HG02678 (cell line): ENCODE results near the gene ATP6V0E2.
"Not testable (repeated sequence)": the region's sequence is repeated elsewhere in the genome, so short reads cannot be mapped to it uniquely, and the experiment has no call there.

Experiments used
- ATAC-seq: cut with Tn5 transposase; IDR thresholded peaks from one replicate; pipeline ENCODE4 v1.9.1; 2021; ENCODE audit warnings: mild to moderate bottlenecking, moderate library complexity; ENCODE audit not compliant: unreplicated experiment

The ATP6V0E2 gene

DNA sequence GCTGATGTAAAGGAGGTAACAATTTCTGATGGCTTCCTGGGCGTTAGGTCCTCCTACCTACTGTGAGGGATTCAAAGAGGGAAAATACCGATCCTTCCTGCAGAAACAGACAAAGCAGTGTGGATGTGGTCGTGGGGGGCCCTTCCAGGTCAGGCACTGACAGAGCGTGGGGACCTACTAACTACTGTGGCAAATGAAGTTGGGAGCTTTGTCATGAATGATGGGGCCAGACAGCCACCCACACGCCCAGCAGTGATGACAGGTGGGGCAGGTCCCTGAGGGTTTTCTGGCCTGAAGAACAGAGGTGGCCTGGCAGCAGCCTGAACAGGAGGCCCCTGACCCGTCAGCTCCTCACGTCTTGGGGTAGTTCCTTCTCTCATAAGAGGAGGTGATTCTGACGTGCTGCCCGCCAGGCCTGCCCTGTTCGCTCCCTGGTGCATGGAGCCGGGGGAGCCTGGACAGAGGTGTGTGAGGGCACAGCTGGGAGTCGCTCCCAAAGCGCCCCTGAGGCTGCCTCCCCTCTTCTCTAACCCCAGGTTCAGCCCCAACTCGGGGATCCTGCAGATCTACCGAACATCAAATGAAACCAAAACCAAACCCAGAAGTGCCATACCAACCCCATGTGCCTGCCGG lies 4.2 kb downstream of the ATP6V0E2 start:
- ATAC-seq = no peak

DNA sequence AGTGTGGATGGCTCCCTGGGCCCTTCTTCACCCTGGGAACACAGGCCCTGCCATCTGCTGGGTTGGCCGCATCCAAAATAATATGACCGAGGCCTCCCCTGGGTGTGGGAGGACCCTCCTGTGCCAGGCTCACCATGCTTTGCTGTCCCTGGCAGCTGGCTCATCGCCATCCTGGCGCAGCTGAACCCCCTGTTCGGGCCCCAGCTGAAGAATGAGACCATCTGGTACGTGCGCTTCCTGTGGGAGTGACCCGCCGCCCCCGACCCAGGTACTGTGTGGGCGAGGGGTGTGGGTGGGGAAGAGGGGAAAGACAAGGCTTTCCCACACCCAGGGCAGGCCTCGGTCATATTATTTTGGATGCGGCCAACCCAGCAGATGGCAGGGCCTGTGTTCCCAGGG lies 4.8 kb downstream of the ATP6V0E2 start:
- no peak for ATAC-seq

GRCh38 chr7:149879271-149879743 lies 5.5 kb downstream of the ATP6V0E2 start:
- no peak for ATAC-seq

- ATAC-seq = no peak
Measured at GRCh38 chr7:149879766-149880637, 6.2 kb downstream of the ATP6V0E2 start.

- no peak for ATAC-seq
Measured at GRCh38 chr7:149880638-149881311, 7.0 kb downstream of the ATP6V0E2 start.

- no peak for ATAC-seq
Measured at GRCh38 chr7:149881328-149882247, 7.8 kb downstream of the ATP6V0E2 start.

DNA sequence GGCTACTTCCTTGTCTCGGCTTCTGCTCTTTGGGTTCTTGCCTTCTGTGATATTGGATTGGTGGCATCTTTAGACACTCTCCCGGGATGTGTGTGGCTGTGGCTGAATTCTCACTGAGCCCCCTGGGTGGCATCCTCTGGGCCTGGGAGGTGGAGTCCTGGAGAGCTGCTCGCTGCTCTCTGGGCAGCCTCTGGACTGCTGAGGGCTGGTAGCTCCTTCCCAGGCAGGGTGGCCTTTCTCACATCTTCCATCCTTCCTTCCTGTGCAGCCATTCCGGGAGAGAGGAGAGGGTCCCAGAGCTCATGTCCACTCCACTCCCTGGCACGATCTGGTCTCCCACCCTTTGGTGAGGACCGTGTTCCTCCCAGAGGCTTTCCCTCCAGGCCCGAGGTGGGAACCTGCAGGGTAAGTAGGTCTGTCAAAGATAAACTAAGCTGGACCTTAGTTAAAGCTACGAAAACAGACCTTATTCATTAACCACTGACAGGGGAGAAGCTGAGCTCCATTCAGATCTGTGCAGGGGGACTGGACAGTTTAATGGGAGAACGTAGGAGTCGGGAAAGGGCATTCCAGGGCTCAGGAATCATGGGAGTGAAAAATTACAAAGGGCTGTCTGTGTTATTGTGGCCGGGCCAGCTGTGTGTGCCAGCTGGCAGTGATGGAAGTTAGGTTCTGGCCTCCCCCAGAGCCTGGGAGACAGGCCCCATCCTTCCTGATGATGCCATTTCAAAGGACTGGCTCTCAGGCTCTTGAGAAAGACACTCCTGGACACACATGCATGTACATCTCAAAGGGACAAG lies 8.7 kb downstream of the ATP6V0E2 start:
- ATAC-seq = no peak

GRCh38 chr7:149883048-149883438 lies 9.3 kb downstream of the ATP6V0E2 start:
- ATAC-seq = no peak

- peak; percentile 60 for ATAC-seq
Measured at GRCh38 chr7:149883452-149883861, 9.7 kb downstream of the ATP6V0E2 start.

DNA sequence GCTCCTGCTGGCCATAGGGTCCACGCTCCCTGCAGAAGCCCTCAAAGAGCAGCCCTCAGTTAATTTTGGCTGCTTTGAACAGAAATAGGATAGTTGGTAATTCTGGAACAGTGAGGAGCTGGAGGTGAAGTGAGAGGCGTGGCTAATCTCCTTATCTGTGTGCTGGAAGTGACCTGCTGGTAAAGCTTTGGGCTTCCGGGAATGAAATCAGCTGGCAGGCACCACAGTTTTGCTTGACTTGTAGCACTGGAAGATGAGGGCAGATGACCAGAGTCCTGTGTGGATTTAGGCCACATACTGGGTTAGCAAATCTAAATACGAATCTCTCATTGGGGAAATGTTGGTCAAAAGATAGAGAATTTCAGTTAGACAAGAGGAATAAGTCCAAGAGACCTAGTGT lies 10.2 kb downstream of the ATP6V0E2 start:
- ATAC-seq = no peak

DNA sequence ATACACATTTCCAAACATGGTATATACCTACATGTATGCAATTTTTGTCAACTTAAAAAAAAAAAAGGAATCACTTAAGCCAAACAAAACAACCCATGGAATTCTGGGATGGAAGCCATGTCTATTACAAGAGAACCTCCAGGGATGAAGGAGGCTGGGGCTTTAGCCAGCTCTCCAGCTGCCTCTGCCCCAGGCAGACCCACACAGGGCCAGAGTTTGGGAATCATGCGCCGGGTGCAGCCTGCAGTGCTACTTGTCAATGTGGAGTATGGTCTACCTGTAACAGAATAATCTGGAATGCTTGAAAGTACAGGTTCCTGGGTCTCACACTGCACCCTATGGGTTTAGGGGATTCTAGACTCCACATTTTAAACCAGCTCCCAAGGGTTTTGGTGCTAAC lies 10.8 kb downstream of the ATP6V0E2 start:
- no peak for ATAC-seq

DNA sequence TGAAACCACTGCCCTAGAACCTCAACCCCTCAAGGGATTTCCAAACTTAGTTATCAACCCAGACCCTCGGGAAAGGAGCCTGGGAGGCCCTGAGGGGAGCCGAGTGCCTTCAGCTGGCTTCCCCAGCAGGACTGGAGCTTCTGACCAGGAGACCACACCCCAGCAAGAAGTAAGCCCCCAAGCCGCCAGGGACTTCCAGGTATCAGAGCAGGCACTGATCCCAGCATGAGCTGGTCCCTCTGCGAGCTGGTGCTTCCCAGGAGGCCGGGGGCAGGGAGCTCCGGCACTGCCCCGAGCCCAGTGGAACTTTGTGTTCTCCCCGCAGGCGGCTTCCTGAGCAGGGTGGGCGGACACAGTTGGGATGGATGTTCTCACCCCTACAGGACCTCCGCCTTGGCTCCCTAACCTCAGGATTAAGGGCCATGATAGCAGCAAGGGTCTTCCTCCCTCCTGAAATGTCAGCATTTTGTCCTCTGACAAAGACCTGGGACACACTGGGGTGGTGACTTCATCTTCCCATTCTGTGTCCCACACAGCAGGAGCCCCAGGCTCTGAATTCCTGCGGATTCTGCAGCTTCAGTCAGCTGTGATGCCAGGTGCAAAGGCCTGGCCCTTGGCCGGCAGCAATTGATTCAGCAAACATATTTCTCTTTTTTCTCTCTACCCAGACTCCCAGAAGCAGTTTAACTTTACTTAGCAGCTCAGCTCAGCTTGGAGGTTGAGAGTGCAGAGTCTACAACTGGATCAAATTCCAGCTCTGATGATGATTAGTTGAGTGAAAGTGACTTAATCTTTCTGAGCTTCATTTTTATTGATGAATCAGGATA lies 11.6 kb downstream of the ATP6V0E2 start:
- no peak for ATAC-seq

GRCh38 chr7:149886018-149886415 lies 12.2 kb downstream of the ATP6V0E2 start:
- ATAC-seq = no peak

DNA sequence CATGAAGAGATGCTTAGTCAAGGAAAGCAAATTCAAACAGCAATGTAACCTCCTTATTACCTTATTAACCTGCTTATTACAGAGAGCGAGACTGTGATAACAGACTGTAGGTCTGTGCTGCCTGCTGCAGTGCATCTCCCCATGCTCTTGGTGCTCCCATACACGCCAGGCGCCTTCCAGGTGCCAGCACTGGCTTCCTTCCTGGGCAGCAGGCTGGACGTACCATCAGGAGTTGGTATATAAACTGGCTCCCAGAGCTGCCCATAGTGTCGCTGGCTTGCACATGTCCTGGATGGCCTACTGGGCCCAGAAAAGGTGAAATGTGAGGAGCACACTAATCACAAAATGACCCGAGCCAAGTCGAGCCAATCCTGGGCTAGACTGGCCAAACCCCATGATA lies 13.5 kb downstream of the ATP6V0E2 start:
- no peak for ATAC-seq

DNA sequence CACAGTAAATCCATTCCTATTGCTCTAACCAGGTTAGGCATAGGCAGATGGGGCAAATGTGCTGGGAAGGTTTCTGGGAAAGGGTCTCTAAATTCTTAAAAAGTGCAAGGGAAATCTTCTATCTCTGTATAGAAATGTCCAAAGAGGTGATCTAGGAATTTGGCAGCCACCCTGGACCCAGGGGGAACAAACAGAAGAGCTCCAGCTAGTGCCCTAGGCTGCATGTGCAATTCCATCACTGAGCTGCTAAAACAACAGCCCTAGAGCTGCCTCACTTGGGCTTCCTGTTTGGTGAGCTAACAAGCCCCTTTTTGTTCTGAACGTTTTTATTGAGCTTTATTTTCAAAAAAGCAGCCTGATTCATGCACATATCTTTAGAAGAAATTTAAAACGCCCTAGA lies 16.9 kb downstream of the ATP6V0E2 start:
- ATAC-seq = not testable (repeated sequence)

DNA sequence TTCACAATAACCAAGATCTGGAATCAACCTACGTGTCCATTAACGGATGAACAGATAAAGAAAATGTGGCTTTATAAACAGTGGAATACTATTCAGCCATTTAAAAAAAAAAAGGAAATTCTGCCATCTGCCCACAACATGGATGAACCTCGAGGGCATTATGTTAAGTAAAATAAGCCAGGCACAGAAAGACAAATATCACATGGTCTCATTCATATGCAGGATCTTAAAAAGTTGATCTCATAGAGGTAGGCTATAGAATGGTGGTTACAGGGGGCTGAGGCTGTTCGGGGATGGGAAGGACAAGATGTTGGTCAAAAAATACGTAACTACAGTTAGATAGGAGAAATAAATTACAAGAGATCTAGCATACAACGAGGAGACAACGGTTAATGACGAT lies 21.2 kb downstream of the ATP6V0E2 start:
- not testable (repeated sequence) for ATAC-seq

GRCh38 chr7:149907776-149908376 lies 34.1 kb downstream of the ATP6V0E2 start:
- ATAC-seq = not testable (repeated sequence)

DNA sequence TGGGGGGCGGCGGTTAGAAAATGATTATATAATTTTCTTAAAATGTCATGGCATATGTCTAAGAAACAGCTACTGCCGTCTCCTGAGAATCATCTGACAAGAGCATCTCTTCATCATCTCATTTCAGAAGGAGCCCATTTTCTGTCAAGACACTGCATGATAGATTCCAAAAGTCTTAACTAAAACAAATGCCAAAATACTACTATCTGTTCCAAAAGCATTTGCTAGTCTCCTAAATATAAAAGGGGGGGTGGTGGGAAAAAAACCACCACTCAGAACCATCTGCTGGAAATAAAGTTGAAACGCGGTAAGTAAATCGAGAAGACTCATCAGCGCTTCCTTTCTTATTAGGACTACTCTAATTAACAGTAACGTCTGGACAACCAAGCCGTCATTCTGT lies 36.5 kb downstream of the ATP6V0E2 start:
- ATAC-seq = not testable (repeated sequence)
